HepG2 (cell line): ENCODE results near the gene NSUN5. TPM values are rescaled to one million over a fixed set of nuclear protein-coding genes. Genes with fewer than 3 reads are reported as not detected.

ENCODE experiments used
- BRCA1 ChIP-seq: sonication (generic); formaldehyde crosslinking; IDR thresholded peaks from 2 replicates; pipeline ENCODE4 v1.4.0; 2020; ENCODE audit warnings: missing genetic modification reagents
- CENPX ChIP-seq: sonication (generic); formaldehyde crosslinking; IDR thresholded peaks from 2 replicates; pipeline ENCODE4 v1.9.0; 2021; ENCODE audit warnings: mild to moderate bottlenecking, missing genetic modification reagents, moderate library complexity
- GATA4 ChIP-seq: sonication (generic); IDR thresholded peaks from 2 replicates; pipeline ENCODE4 v1.6.1; 2016; ENCODE audit warnings: antibody characterized with exemption, low read depth, borderline replicate concordance
- HHEX ChIP-seq: IDR thresholded peaks from 2 replicates; pipeline ENCODE4 v1.6.1; 2016; ENCODE audit warnings: control low read depth
- HNRNPLL ChIP-seq: fragments of 200-400 bp; formaldehyde crosslinking; IDR thresholded peaks from 2 replicates; pipeline ENCODE4 v1.6.1; 2017; ENCODE audit warnings: mild to moderate bottlenecking, low read depth, low read length; ENCODE audit not compliant: poor library complexity, severe bottlenecking
- HOXA3 ChIP-seq: sonication (generic); formaldehyde crosslinking; IDR thresholded peaks from 2 replicates; pipeline ENCODE4 v1.5.0; 2020; ENCODE audit warnings: missing genetic modification reagents
- HOXA5 ChIP-seq: sonication (generic); formaldehyde crosslinking; IDR thresholded peaks from 2 replicates; pipeline ENCODE4 v1.4.0; 2020; ENCODE audit warnings: missing genetic modification reagents
- MTA1 ChIP-seq: sonication (generic); formaldehyde crosslinking; IDR thresholded peaks from 2 replicates; pipeline ENCODE4 v1.4.0; 2020; ENCODE audit warnings: missing genetic modification reagents, mild to moderate bottlenecking, borderline replicate concordance
- NFKBIZ ChIP-seq: IDR thresholded peaks from 2 replicates; pipeline ENCODE4 v1.6.1; 2018; ENCODE audit warnings: missing genetic modification reagents, missing compliant biosample characterization
- NKX3-1 ChIP-seq: sonication (generic); formaldehyde crosslinking; IDR thresholded peaks from 2 replicates; pipeline ENCODE4 v1.5.0; 2020; ENCODE audit warnings: missing genetic modification reagents
- RBM22 ChIP-seq: fragments of 200-400 bp; formaldehyde crosslinking; optimal IDR thresholded peaks from 2 replicates; pipeline ENCODE3; 2017; ENCODE audit warnings: mild to moderate bottlenecking, low read length, moderate library complexity
- RFXAP ChIP-seq: sonication (generic); formaldehyde crosslinking; IDR thresholded peaks from 2 replicates; pipeline ENCODE4 v1.4.0; 2020; ENCODE audit warnings: missing genetic modification reagents, borderline replicate concordance
- RORA ChIP-seq: sonication (generic); formaldehyde crosslinking; IDR thresholded peaks from 2 replicates; pipeline ENCODE4 v1.5.0; 2020; ENCODE audit warnings: mild to moderate bottlenecking, missing genetic modification reagents, moderate library complexity
- SAP130 ChIP-seq: IDR thresholded peaks from 2 replicates; pipeline ENCODE4 v1.6.1; 2016; ENCODE audit warnings: low read depth
- SOX5 ChIP-seq: IDR thresholded peaks from 2 replicates; pipeline ENCODE4 v1.6.1; 2016; ENCODE audit warnings: borderline replicate concordance
- THYN1 ChIP-seq: sonication (generic); formaldehyde crosslinking; IDR thresholded peaks from 2 replicates; pipeline ENCODE4 v1.8.1; 2023; ENCODE audit warnings: low read depth, mild to moderate bottlenecking, moderate library complexity, missing genetic modification reagents, borderline replicate concordance
- U2AF1 ChIP-seq: fragments of 200-400 bp; formaldehyde crosslinking; optimal IDR thresholded peaks from 2 replicates; pipeline ENCODE3; 2017; ENCODE audit warnings: mild to moderate bottlenecking, low read depth, low read length
- WIZ ChIP-seq: sonication (generic); formaldehyde crosslinking; IDR thresholded peaks from 2 replicates; pipeline ENCODE4 v1.5.1; 2020; ENCODE audit warnings: mild to moderate bottlenecking, missing genetic modification reagents
- YEATS4 ChIP-seq: sonication (generic); formaldehyde crosslinking; IDR thresholded peaks from 2 replicates; pipeline ENCODE4 v1.4.0; 2020; ENCODE audit warnings: missing genetic modification reagents, borderline replicate concordance
- ZBTB8A ChIP-seq: sonication (generic); formaldehyde crosslinking; IDR thresholded peaks from 2 replicates; pipeline ENCODE4 v1.4.0; 2020; ENCODE audit warnings: mild to moderate bottlenecking, low read depth, missing genetic modification reagents, borderline replicate concordance
- ZNF253 ChIP-seq: sonication (generic); formaldehyde crosslinking; IDR thresholded peaks from 2 replicates; pipeline ENCODE4 v1.8.0; 2022; ENCODE audit warnings: mild to moderate bottlenecking, missing genetic modification reagents, borderline replicate concordance
- ZNF260 ChIP-seq: sonication (generic); formaldehyde crosslinking; IDR thresholded peaks from 2 replicates; pipeline ENCODE4 v1.4.0; 2020; ENCODE audit warnings: missing genetic modification reagents, low read depth, mild to moderate bottlenecking, borderline replicate concordance
- ZNF292 ChIP-seq: sonication (generic); formaldehyde crosslinking; IDR thresholded peaks from 2 replicates; pipeline ENCODE4 v1.8.1; 2022; ENCODE audit warnings: mild to moderate bottlenecking, low read depth, missing genetic modification reagents, borderline replicate concordance
- ZNF296 ChIP-seq: sonication (generic); formaldehyde crosslinking; conservative IDR thresholded peaks from 2 replicates; pipeline ENCODE4 v1.5.0; 2020; ENCODE audit warnings: mild to moderate bottlenecking, missing genetic modification reagents
- ZNF326 ChIP-seq: sonication (generic); formaldehyde crosslinking; IDR thresholded peaks from 2 replicates; pipeline ENCODE4 v1.4.0; 2020; ENCODE audit warnings: missing genetic modification reagents, borderline replicate concordance
- ZNF335 ChIP-seq: sonication (generic); formaldehyde crosslinking; IDR thresholded peaks from 2 replicates; pipeline ENCODE4 v1.4.0; 2020; ENCODE audit warnings: missing genetic modification reagents
- ZNF468 ChIP-seq: sonication (generic); formaldehyde crosslinking; IDR thresholded peaks from 2 replicates; pipeline ENCODE4 v1.8.0; 2022; ENCODE audit warnings: mild to moderate bottlenecking, moderate library complexity, missing genetic modification reagents
- ZNF484 ChIP-seq: sonication (generic); formaldehyde crosslinking; IDR thresholded peaks from 2 replicates; pipeline ENCODE4 v1.5.1; 2020; ENCODE audit warnings: mild to moderate bottlenecking, low read depth, missing genetic modification reagents, borderline replicate concordance
- ZNF564 ChIP-seq: sonication (generic); formaldehyde crosslinking; IDR thresholded peaks from 2 replicates; pipeline ENCODE4 v1.8.1; 2023; ENCODE audit warnings: mild to moderate bottlenecking, missing genetic modification reagents
- ZNF605 ChIP-seq: sonication (generic); formaldehyde crosslinking; IDR thresholded peaks from 2 replicates; pipeline ENCODE4 v1.8.0; 2022; ENCODE audit warnings: mild to moderate bottlenecking, missing genetic modification reagents
- ZNF781 ChIP-seq: sonication (generic); formaldehyde crosslinking; IDR thresholded peaks from 2 replicates; pipeline ENCODE4 v1.5.1; 2020; ENCODE audit warnings: borderline replicate concordance, mild to moderate bottlenecking, missing genetic modification reagents; ENCODE audit errors: not compliant biosample characterization
- ZSCAN29 ChIP-seq: sonication (generic); formaldehyde crosslinking; conservative IDR thresholded peaks from 2 replicates; pipeline ENCODE4 v1.4.0; 2020; ENCODE audit warnings: mild to moderate bottlenecking, missing genetic modification reagents
- polyA plus RNA-seq, 8 experiments: library from polyadenylated mRNA; depleted of rRNA in 3 of 8; stranded (reverse) in 7 of 8; unstranded in 1 of 8; fragments of >200 nt; fragmentation: Illumina TruSeq in 4 of 8; extraction: Trizol in 4 of 8; gene quantifications; 2 replicates each; pipeline versions ENCODE4 v1.2.1 to v1.2.3, GENCODE V29; 2011 to 2016; ENCODE audit warnings: low read depth in 4 of 8, missing spikeins in 1 of 8, mixed read lengths in 1 of 8; ENCODE audit not compliant: insufficient read depth in 1 of 8
- total RNA-seq, 5 experiments: library from RNA; depleted of rRNA; stranded (reverse); fragments of >200 nt; fragmentation: Illumina TruSeq; extraction: Trizol; gene quantifications; 2 replicates each; pipeline ENCODE4 v1.2.3, GENCODE V29; 2016; ENCODE audit warnings: low read depth in 1 of 5
- TF ChIP-seq, protein P1 (sequence below): sonication (generic); formaldehyde crosslinking; IDR thresholded peaks from 2 replicates; pipeline ENCODE4 v1.5.0; 2020; ENCODE audit warnings: missing genetic modification reagents

The NSUN5 gene
- total and polyA plus RNA-seq, 2 of the 13 experiments (the other 11 are each of a cell fraction or from before 2014, with no cell fraction given), result 19.9 to 35.8 TPM

- TF ChIP-seq ZNF484 (CRISPR knock-in tag) (no peak), HHEX (no peak), HOXA5 (CRISPR knock-in tag) (peak; percentile 77), SOX5 (CRISPR knock-in tag) (peak; percentile 54; the same call in 1 of the 2 replicates), ZNF296 (CRISPR knock-in tag) (no peak), CENPX (no peak), HOXA3 (CRISPR knock-in tag) (peak; percentile 94), ZSCAN29 (CRISPR knock-in tag) (peak; percentile 71; the same call in 1 of the 2 replicates), RORA (no peak), ZNF564 (CRISPR knock-in tag) (peak; percentile 85; the same call in 1 of the 2 replicates), GATA4 (no peak), ZNF605 (CRISPR knock-in tag) (peak; percentile 86), ZBTB8A (CRISPR knock-in tag) (peak; percentile 72; the same call in 1 of the 2 replicates), NFKBIZ (CRISPR knock-in tag) (no peak), ZNF781 (CRISPR knock-in tag) (peak; percentile 53), ZNF292 (CRISPR knock-in tag) (peak; percentile 90), RBM22 (no peak), ZNF326 (CRISPR knock-in tag) (no peak), U2AF1 (no peak), THYN1 (CRISPR knock-in tag) (no peak), ZNF335 (CRISPR knock-in tag) (peak; percentile 39; the same call in 1 of the 2 replicates), HNRNPLL (peak; percentile 35), MTA1 (CRISPR knock-in tag) (0 out of 2 replicates have a peak, but pooled peaks have one; percentile 34), ZNF260 (CRISPR knock-in tag) (no peak), BRCA1 (CRISPR knock-in tag) (peak; percentile 67; the same call in 1 of the 2 replicates), ZNF253 (peak; percentile 86; the same call in 1 of the 2 replicates), RFXAP (peak; percentile 81), ZNF468 (no peak), SAP130 (CRISPR knock-in tag) (peak; percentile 96), YEATS4 (peak; percentile 89), NKX3-1 (CRISPR knock-in tag) (peak; percentile 95), WIZ (CRISPR knock-in tag) (no peak)
- TF ChIP-seq, protein P1, sequence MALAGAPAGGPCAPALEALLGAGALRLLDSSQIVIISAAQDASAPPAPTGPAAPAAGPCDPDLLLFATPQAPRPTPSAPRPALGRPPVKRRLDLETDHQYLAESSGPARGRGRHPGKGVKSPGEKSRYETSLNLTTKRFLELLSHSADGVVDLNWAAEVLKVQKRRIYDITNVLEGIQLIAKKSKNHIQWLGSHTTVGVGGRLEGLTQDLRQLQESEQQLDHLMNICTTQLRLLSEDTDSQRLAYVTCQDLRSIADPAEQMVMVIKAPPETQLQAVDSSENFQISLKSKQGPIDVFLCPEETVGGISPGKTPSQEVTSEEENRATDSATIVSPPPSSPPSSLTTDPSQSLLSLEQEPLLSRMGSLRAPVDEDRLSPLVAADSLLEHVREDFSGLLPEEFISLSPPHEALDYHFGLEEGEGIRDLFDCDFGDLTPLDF, result peak; percentile 83
Measured at GRCh38 chr7:73308665-73309214, at the start of gene NSUN5 (continued).
